ENCODE data around the gene EFCAB11. TPM values are rescaled to one million over a fixed set of nuclear protein-coding genes. Genes with fewer than 3 reads are reported as not detected.

The EFCAB11 gene
- total RNA-seq, 1 experiment from 2014 or later: 18.1 TPM

- TF ChIP-seq, protein P1, sequence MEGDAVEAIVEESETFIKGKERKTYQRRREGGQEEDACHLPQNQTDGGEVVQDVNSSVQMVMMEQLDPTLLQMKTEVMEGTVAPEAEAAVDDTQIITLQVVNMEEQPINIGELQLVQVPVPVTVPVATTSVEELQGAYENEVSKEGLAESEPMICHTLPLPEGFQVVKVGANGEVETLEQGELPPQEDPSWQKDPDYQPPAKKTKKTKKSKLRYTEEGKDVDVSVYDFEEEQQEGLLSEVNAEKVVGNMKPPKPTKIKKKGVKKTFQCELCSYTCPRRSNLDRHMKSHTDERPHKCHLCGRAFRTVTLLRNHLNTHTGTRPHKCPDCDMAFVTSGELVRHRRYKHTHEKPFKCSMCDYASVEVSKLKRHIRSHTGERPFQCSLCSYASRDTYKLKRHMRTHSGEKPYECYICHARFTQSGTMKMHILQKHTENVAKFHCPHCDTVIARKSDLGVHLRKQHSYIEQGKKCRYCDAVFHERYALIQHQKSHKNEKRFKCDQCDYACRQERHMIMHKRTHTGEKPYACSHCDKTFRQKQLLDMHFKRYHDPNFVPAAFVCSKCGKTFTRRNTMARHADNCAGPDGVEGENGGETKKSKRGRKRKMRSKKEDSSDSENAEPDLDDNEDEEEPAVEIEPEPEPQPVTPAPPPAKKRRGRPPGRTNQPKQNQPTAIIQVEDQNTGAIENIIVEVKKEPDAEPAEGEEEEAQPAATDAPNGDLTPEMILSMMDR (IDR thresholded peaks at IDR 0.05 in 2 of 3, conservative IDR thresholded peaks at IDR 0.05 in 1 of 3; ENCODE audit: borderline replicate concordance in 1 of 3, insufficient read depth in 1 of 3, low read depth in 2 of 3, low read length in 2 of 3): no peak
- TF ChIP-seq JUND (IDR thresholded peaks at IDR 0.05): no peak
- TF ChIP-seq POLR2A (IDR thresholded peaks at IDR 0.05; ENCODE audit: borderline replicate concordance, extremely low read depth, insufficient read depth, insufficient read length): no peak
- no peak for TF ChIP-seq SP1 (IDR thresholded peaks at IDR 0.05; ENCODE audit: low read depth)
- TF ChIP-seq ZNF274 (IDR thresholded peaks at IDR 0.05; ENCODE audit: low read depth, low read length): no peak
- TF ChIP-seq ZFX (IDR thresholded peaks at IDR 0.05): no peak
- no peak for TF ChIP-seq RAD21 (IDR thresholded peaks at IDR 0.05; ENCODE audit: low read depth)
- no peak for TF ChIP-seq EZH2phosphoT487 (IDR thresholded peaks at IDR 0.05; ENCODE audit: borderline replicate concordance)
- no peak for TF ChIP-seq FOSL1 (IDR thresholded peaks at IDR 0.05; ENCODE audit: low read depth)
These were observed 161.8 kb downstream of the EFCAB11 start (continued) for GRCh38 chr14:89792489-89793366.

GRCh38 chr14:89787525-89787924 lies 167.0 kb downstream of the EFCAB11 start:
- ATAC-seq (no peak), DNase-seq (ENCODE audit: low read depth, low spot score) (no peak)

More at GRCh38 chr14:89787525-89787924, 167.0 kb downstream of the EFCAB11 start:
- Histone ChIP-seq H3K4me1 (ENCODE audit: control insufficient read depth in 1 of 2, insufficient read depth in 2 of 2, low read length in 2 of 2) (no peaks in the 10 kb centered on the region), H3K4me2 (ENCODE audit: low read length) (no peak overlapping the region), H3K27ac (ENCODE audit: low read depth, low read length) (no peak overlapping the region), H3K9ac (ENCODE audit: low read length) (no peak overlapping the region), H3K36me3 (ENCODE audit: control insufficient read depth in 1 of 2, insufficient read depth in 2 of 2, low read length in 2 of 2) (no peaks in the 10 kb centered on the region), H3K79me2 (ENCODE audit: insufficient read depth, low read length) (no peaks in the 10 kb centered on the region), H3K9me3 (ENCODE audit: control insufficient read depth in 1 of 2, insufficient read depth in 1 of 2, low read depth in 1 of 2, low read length in 2 of 2) (no peaks in the 10 kb centered on the region), H3K27me3 (ENCODE audit: insufficient read depth, low read length) (no peaks in the 10 kb centered on the region), H2AFZ (ENCODE audit: low read depth, low read length, poor library complexity, severe bottlenecking) (no peak overlapping the region), H3K4me3 (replicated peaks in 1 of 2; ENCODE audit: low read depth in 1 of 2, low read length in 2 of 2) (no peak overlapping the region), H3K9me2 (ENCODE audit: insufficient read depth) (no peaks in the 10 kb centered on the region), H4K20me1 (ENCODE audit: insufficient read depth) (no peaks in the 10 kb centered on the region)
- ChIA-PET POLR2A (no interaction called here), CTCF (no interaction called here), RAD21 (ENCODE audit: low non-redundant PET in 1 of 2, low total read pairs in 2 of 2, uncharacterized antibody in 2 of 2, unreplicated experiment in 2 of 2) (no interaction called here)
- TF ChIP-seq TCF7L2 (IDR thresholded peaks at IDR 0.05; ENCODE audit: borderline replicate concordance, extremely low read depth, insufficient read depth, insufficient read length) (no peak), SRF (IDR thresholded peaks at IDR 0.05; ENCODE audit: low read depth) (no peak), EZH2phosphoT487 (IDR thresholded peaks at IDR 0.05; ENCODE audit: borderline replicate concordance) (no peak), SIN3A (IDR thresholded peaks at IDR 0.05; ENCODE audit: low read depth) (no peak), ZFX (IDR thresholded peaks at IDR 0.05) (no peak), CBX3 (IDR thresholded peaks at IDR 0.05; ENCODE audit: low read depth) (no peak), JUND (IDR thresholded peaks at IDR 0.05) (no peak), EZH2 (IDR thresholded peaks at IDR 0.05) (no peak), POLR2A (IDR thresholded peaks at IDR 0.05; ENCODE audit: borderline replicate concordance, extremely low read depth, insufficient read depth, insufficient read length) (no peak)
- TF ChIP-seq, protein P2, sequence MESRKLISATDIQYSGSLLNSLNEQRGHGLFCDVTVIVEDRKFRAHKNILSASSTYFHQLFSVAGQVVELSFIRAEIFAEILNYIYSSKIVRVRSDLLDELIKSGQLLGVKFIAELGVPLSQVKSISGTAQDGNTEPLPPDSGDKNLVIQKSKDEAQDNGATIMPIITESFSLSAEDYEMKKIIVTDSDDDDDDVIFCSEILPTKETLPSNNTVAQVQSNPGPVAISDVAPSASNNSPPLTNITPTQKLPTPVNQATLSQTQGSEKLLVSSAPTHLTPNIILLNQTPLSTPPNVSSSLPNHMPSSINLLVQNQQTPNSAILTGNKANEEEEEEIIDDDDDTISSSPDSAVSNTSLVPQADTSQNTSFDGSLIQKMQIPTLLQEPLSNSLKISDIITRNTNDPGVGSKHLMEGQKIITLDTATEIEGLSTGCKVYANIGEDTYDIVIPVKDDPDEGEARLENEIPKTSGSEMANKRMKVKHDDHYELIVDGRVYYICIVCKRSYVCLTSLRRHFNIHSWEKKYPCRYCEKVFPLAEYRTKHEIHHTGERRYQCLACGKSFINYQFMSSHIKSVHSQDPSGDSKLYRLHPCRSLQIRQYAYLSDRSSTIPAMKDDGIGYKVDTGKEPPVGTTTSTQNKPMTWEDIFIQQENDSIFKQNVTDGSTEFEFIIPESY (IDR thresholded peaks at IDR 0.05; ENCODE audit: extremely low read depth, insufficient replicate concordance, low read length): no peak
- no TSS peak for BruUV-seq (replicated peaks)
- intact Hi-C loops (cut with micrococcal nuclease): no loop called here
